Measurements from ENCODE around the gene NECAP2.
"Not testable (repeated sequence)": the region's sequence is repeated elsewhere in the genome, so short reads cannot be mapped to it uniquely, and the experiment has no call there.

Gene NECAP2

DNA sequence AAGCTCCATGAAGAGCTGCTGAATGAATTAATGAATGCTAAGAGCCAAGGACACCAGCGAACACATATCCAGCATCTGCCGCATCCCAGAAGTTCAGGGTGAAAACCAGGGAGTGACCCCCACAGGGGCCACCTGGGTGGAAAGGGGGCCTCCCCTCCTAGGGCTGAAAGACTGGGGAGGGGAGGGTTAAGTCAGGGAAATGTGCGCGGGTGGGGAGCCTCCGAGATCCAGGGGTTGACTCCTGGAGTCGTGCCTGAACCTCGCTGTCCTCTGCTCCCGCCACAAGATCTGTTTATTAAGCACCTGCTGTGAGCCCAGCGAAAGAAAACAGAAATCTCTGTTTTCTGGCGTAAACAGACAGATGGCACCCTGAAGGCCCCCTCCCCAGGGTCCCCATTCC lies 57.5 kb downstream of the NECAP2 start:
- not testable (repeated sequence) for H3K27ac ChIP-seq

DNA sequence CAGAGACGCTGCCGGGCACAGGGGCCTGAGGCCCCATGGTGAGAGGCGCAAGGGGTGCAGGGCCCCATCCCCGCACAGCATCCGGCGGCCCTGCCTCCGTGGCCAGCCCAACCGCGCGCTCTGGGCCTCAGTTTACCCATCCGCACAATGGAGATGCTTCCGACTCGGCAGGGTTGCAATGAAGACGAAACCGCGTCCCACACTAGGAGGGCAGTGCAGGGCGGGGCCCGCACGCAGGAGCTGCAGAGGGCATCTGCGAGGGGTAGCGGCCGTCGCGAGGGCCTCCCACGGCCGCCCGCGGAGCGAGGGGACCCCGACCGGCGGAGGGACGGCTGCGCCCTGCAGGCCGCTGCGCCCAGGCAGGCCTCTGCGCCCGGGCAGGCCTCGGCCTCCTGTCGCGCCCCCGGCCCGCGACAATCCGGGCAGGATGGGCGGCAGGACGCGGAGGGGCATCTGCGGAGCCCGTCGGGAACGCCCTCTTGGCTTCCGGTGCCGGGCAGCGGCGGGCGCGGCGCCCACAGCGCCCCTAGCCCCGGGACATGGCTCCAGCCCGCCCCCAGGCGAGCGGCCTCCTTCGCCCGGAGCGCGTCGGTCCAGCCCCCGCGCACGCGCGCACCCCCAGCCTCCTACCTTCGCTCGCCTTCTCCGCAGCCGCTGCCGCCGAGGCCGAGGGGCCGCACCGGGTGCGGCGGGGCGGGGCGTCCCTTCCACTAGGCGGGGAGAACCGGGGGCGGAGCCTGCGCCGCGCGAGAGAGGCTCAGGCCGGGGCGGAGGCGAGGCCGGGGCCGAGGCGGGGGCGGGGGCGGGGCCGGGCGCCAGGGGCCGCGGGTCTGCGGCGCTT lies 58.3 kb downstream of the NECAP2 start:
- TF ChIP-seq FOXP2 (optimal IDR thresholded peaks at IDR 0.05; ENCODE audit: control extremely low read depth, extremely low read length, insufficient read depth), result no peak
- Histone ChIP-seq H3K4me3 (peak overlapping the region; percentile 92), H3K9ac (ENCODE audit: insufficient read length) (peak overlapping the region; percentile 76), H3K9me3 (ENCODE audit: low read depth, low read length) (no peaks in the 10 kb centered on the region), H3K27ac (no peak overlapping the region; the same call in 1 of the 2 replicates), H3K36me3 (ENCODE audit: insufficient read depth, low read length) (no peaks in the 10 kb centered on the region)
- no peak for DNase-seq (ENCODE audit: low read depth, low spot score)

More for the DNA sequence above, 57.5 kb downstream of the NECAP2 start:
- not testable (repeated sequence) for H3K36me3 ChIP-seq (ENCODE audit: insufficient read depth, low read length); H3K9me3 ChIP-seq (ENCODE audit: low read depth, low read length); H3K9ac ChIP-seq (ENCODE audit: insufficient read length); DNase-seq (ENCODE audit: low read depth, low spot score)
- H3K4me3 ChIP-seq, result peak overlapping the region; percentile 92

DNA sequence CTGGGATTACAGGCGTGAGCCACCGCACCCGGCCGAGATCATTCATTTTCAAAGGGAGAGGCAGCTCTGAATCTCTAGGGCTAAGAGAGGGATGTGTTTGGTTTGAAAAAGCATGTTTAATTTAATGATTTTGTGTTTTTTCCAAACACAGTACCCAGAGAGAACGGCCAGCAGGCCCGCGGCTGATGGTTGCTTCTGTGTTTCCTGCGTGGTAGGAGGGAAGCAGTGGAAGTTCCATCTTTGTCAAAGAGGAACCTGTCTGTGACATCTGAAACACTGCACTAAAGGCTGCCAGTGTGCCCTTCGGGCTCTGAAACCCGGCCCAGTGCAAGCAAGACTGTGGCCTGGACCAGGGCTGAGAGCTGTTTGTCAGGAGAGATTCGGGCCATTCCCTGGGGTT lies 59.9 kb downstream of the NECAP2 start:
- H3K9ac ChIP-seq (ENCODE audit: insufficient read length); DNase-seq (ENCODE audit: low read depth, low spot score); H3K36me3 ChIP-seq (ENCODE audit: insufficient read depth, low read length); H3K27ac ChIP-seq; H3K9me3 ChIP-seq (ENCODE audit: low read depth, low read length); H3K4me3 ChIP-seq: not testable (repeated sequence)

DNA sequence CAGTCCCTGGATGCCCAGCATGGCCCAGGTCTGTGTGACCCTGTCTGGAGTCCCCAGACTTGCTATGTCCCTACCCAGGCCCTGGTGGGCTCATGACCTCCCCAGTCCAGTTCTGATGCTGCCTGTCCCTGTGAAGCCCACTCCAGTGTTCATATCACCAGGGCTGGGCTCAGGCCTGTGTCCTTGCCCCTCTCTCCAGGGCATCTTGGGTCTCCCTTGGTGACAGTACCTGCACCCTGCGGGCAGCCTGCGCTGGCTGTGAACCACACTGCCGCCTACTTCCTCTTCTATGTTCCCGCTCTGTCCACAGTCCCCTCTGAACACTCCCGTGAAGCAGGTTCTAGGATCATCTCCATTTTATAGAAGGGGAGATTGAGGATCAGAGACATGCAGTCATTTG lies 60.5 kb downstream of the NECAP2 start:
- not testable (repeated sequence) for DNase-seq (ENCODE audit: low read depth, low spot score); H3K9me3 ChIP-seq (ENCODE audit: low read depth, low read length); H3K4me3 ChIP-seq; H3K36me3 ChIP-seq (ENCODE audit: insufficient read depth, low read length); H3K9ac ChIP-seq (ENCODE audit: insufficient read length); H3K27ac ChIP-seq

GRCh38 chr1:16501446-16501845 lies 60.9 kb downstream of the NECAP2 start:
- not testable (repeated sequence) for DNase-seq (ENCODE audit: low read depth, low spot score); H3K27ac ChIP-seq; H3K9ac ChIP-seq (ENCODE audit: insufficient read length); H3K9me3 ChIP-seq (ENCODE audit: low read depth, low read length); H3K4me3 ChIP-seq; H3K36me3 ChIP-seq (ENCODE audit: insufficient read depth, low read length)

DNA sequence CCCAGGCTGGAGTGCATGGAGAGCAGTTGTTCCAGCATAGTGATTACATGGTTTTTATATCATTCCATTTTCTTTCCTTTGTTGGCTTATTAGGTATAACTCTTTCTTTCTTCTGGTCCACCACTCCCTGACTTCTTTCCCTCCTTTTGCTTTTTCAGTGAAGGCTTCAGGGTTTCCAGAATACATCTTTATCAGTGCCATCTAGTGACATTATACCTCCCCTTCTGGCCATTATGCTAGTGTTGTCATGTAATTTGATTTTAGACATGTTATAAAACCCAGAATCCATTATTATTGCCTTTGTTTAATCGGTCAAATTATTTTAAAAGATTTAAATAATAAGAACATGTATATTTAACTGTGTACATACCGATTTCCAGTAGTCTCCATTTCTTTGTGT lies 63.0 kb downstream of the NECAP2 start:
- no peaks in the 10 kb centered on the region for H3K9me3 ChIP-seq (ENCODE audit: low read depth, low read length)
- H3K27ac ChIP-seq, result no peak overlapping the region
- no peak for DNase-seq (ENCODE audit: low read depth, low spot score)
- TF ChIP-seq EZH2 (IDR thresholded peaks at IDR 0.05) (no peak), POLR2AphosphoS5 (IDR thresholded peaks at IDR 0.05; ENCODE audit: borderline replicate concordance, low read depth, low read length) (no peak), FOXP2 (optimal IDR thresholded peaks at IDR 0.05; ENCODE audit: control extremely low read depth, extremely low read length, insufficient read depth) (no peak)
- H3K4me3 ChIP-seq, result no peak overlapping the region
- no peaks in the 10 kb centered on the region for H3K36me3 ChIP-seq (ENCODE audit: insufficient read depth, low read length)
- no peak overlapping the region for H3K9ac ChIP-seq (ENCODE audit: insufficient read length)

DNA sequence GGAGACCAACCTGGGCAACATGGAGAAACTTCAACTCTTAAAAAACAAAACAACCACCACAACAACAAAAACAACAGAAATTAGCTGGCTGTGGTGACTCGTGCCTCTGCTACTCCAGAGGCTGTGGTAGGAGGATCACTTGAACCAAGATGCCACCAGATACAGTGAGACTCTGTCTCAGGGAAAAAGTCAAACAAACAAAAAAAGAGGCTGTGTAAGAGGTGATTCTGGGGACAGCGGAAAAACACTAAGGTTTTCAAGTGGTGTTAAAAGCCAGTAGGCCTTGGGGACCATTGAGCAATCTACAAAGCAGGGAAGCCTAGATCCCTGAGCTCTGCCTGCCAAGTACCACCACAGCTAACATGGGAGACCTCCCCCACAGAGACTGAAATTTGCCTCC lies 65.3 kb downstream of the NECAP2 start:
- DNase-seq (ENCODE audit: low read depth, low spot score); H3K9me3 ChIP-seq (ENCODE audit: low read depth, low read length); H3K9ac ChIP-seq (ENCODE audit: insufficient read length); H3K4me3 ChIP-seq; H3K36me3 ChIP-seq (ENCODE audit: insufficient read depth, low read length); H3K27ac ChIP-seq: not testable (repeated sequence)

GRCh38 chr1:16506364-16507136 lies 66.0 kb downstream of the NECAP2 start:
- H3K9ac ChIP-seq (ENCODE audit: insufficient read length); DNase-seq (ENCODE audit: low read depth, low spot score); H3K4me3 ChIP-seq; H3K36me3 ChIP-seq (ENCODE audit: insufficient read depth, low read length); H3K27ac ChIP-seq; H3K9me3 ChIP-seq (ENCODE audit: low read depth, low read length): not testable (repeated sequence)

- not testable (repeated sequence) for H3K27ac ChIP-seq; H3K4me3 ChIP-seq; H3K9ac ChIP-seq (ENCODE audit: insufficient read length); DNase-seq (ENCODE audit: low read depth, low spot score); H3K36me3 ChIP-seq (ENCODE audit: insufficient read depth, low read length); H3K9me3 ChIP-seq (ENCODE audit: low read depth, low read length)
Measured at GRCh38 chr1:16508861-16509445, 68.4 kb downstream of the NECAP2 start.

Measured in SK-N-MC (cell line).